Smooth muscle cell (in vitro differentiated cells): Measurements from ENCODE around the gene CTSV. TPM values are rescaled to one million over a fixed set of nuclear protein-coding genes. Genes with fewer than 3 reads are reported as not detected.
"Not testable (repeated sequence)": the region's sequence is repeated elsewhere in the genome, so short reads cannot be mapped to it uniquely, and the experiment has no call there.

Source experiments
- DNase-seq: peaks from one replicate; lab custom pipeline; 2025; ENCODE audit not compliant: unreplicated experiment; lab: John Stamatoyannopoulos, UW
- H2AFZ ChIP-seq: fragments of 200-600 bp; sonication (generic); 2 replicates; pipeline ENCODE4 v1.6.0; 2016; ENCODE audit warnings: antibody characterized with exemption, low read depth, mild to moderate bottlenecking
- H3F3A ChIP-seq: fragments of 200-600 bp; sonication (generic); 2 replicates; pipeline ENCODE4 v1.6.0; 2017; ENCODE audit warnings: antibody characterized with exemption, low read depth
- H3K27ac ChIP-seq: fragments of 200-600 bp; sonication (generic); 2 replicates; pipeline ENCODE4 v1.5.1; 2016; ENCODE audit warnings: low read depth, mild to moderate bottlenecking
- H3K27me3 ChIP-seq: fragments of 200-600 bp; sonication (generic); 2 replicates; pipeline ENCODE4 v1.6.1; 2016; ENCODE audit warnings: low read depth, mild to moderate bottlenecking
- H3K36me3 ChIP-seq: fragments of 200-600 bp; sonication (generic); 2 replicates; pipeline ENCODE4 v1.5.1; 2016; ENCODE audit warnings: low read depth
- H3K4me1 ChIP-seq: fragments of 200-600 bp; sonication (generic); 2 replicates; pipeline ENCODE4 v1.5.1; 2016; ENCODE audit warnings: low read depth
- H3K4me2 ChIP-seq: fragments of 200-600 bp; sonication (generic); 2 replicates; pipeline ENCODE4 v1.6.0; 2016; ENCODE audit warnings: mild to moderate bottlenecking
- H3K4me3 ChIP-seq: fragments of 200-600 bp; sonication (generic); 2 replicates; pipeline ENCODE4 v1.5.1; 2016; ENCODE audit warnings: mild to moderate bottlenecking
- H3K79me2 ChIP-seq: fragments of 200-600 bp; sonication (generic); 2 replicates; pipeline ENCODE4 v1.6.0; 2016; ENCODE audit warnings: low read depth, mild to moderate bottlenecking
- H3K9ac ChIP-seq: fragments of 200-600 bp; sonication (generic); 2 replicates; pipeline ENCODE4 v1.6.0; 2016; ENCODE audit warnings: low read depth
- H3K9me3 ChIP-seq: fragments of 200-600 bp; sonication (generic); replicated peaks from 2 replicates; pipeline ENCODE4 v1.5.1; 2016; ENCODE audit warnings: low read depth
- H4K20me1 ChIP-seq: fragments of 200-600 bp; sonication (generic); 2 replicates; pipeline ENCODE4 v1.6.0; 2016; ENCODE audit warnings: low read depth
- WGBS: methylation state at CpG from one replicate; pipeline ENCODE4 v1.1.7; 2016; ENCODE audit warnings: low lambda C conversion rate; 5-methylcytosine and 5-hydroxymethylcytosine counted together
- polyA plus RNA-seq: library from polyadenylated mRNA; unstranded; fragments of >200 nt; fragmentation: Nextera tagmentation; extraction: Ambion mirVana; gene quantifications from 2 replicates; pipeline ENCODE4 v1.2.1, GENCODE V29; 2016
- total RNA-seq: library from RNA; depleted of rRNA; stranded (reverse); fragments of >200 nt; gene quantifications from 2 replicates; pipeline ENCODE4 v1.2.3, GENCODE V29; 2014

Gene CTSV
- total and polyA plus RNA-seq, 2 experiments from 2014 or later = 4.5 to 29.4 TPM

GRCh38 chr9:97000139-97000787, 38.7 kb downstream of the CTSV start:
- H3K4me1 ChIP-seq, H3K27me3 ChIP-seq, H3K4me2 ChIP-seq, H2AFZ ChIP-seq, H3K9me3 ChIP-seq, DNase-seq, H3K27ac ChIP-seq, H3K4me3 ChIP-seq, H3K36me3 ChIP-seq, H3F3A ChIP-seq, H3K9ac ChIP-seq: not testable (repeated sequence)
- peaks cover 63% of the 10 kb centered on the region for H4K20me1 ChIP-seq
- WGBS = 73% methylated on average over 3 of the region's 3 CpGs
- peaks cover 74% of the 10 kb centered on the region for H3K79me2 ChIP-seq

GRCh38 chr9:96999733-97000132, 39.2 kb downstream of the CTSV start:
- Histone ChIP-seq H3K79me2 (peaks cover 71% of the 10 kb centered on the region), H4K20me1 (peaks cover 59% of the 10 kb centered on the region)
- 97% methylated on average over 1 of the region's 1 CpG for WGBS
- not testable (repeated sequence) for DNase-seq, H3K4me1 ChIP-seq, H3K9me3 ChIP-seq, H2AFZ ChIP-seq, H3K27me3 ChIP-seq, H3F3A ChIP-seq, H3K36me3 ChIP-seq, H3K4me2 ChIP-seq, H3K27ac ChIP-seq, H3K9ac ChIP-seq, H3K4me3 ChIP-seq

DNA sequence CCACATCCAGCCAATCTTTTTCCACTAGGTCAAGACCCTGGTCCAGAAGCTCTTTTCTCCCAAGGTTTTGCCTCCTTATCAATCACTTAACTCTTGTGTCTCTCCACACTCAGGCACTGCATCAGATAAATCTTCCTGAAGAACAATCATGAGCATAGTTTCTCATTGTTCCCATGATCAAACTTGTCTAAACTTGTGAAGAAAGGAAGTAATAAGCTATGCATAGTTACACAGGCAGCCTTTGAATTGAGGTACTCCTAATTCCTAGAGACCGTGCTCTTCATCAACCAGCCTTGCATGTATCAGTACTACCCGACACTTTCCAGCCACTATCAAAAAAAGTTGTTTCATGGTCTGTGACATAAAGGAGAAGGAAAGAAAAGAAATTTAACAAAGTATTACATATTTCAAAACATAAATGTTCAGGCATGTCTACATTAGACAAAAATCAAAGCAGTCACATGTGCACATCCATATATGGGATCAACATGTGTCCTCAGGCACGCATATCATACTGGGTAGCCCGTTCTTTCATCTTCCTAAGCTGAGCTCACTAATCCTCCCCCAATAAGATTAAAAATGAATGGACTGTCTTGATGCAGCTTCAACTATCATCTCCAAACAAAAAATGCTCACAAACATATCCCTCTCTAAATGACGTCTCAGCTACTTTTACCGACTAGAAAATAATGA, 41.8 kb downstream of the CTSV start:
- not testable (repeated sequence) for H3K4me2 ChIP-seq, H3K4me1 ChIP-seq, H3F3A ChIP-seq, H2AFZ ChIP-seq, H3K9ac ChIP-seq, H3K9me3 ChIP-seq, H3K36me3 ChIP-seq, H3K27ac ChIP-seq, H3K27me3 ChIP-seq, DNase-seq, H3K4me3 ChIP-seq
- Histone ChIP-seq H3K79me2 (peaks cover 62% of the 10 kb centered on the region), H4K20me1 (peaks cover 51% of the 10 kb centered on the region)
- WGBS = 89% methylated on average over 6 of the region's 6 CpGs

GRCh38 chr9:96994531-96995016, 44.4 kb downstream of the CTSV start:
- H3K4me3 ChIP-seq, H3K9ac ChIP-seq, H3F3A ChIP-seq, H3K4me2 ChIP-seq, H3K27me3 ChIP-seq, H2AFZ ChIP-seq, H3K36me3 ChIP-seq, H3K9me3 ChIP-seq, H3K4me1 ChIP-seq, H3K27ac ChIP-seq, DNase-seq: not testable (repeated sequence)
- no CpG with 5 or more reads among the region's 2 CpGs for WGBS
- Histone ChIP-seq H4K20me1 (peaks cover 50% of the 10 kb centered on the region), H3K79me2 (peaks cover 61% of the 10 kb centered on the region)

- 90% methylated on average over 2 of the region's 2 CpGs for WGBS
- Histone ChIP-seq H4K20me1 (peaks cover 51% of the 10 kb centered on the region), H3K79me2 (peaks cover 44% of the 10 kb centered on the region)
Observed at GRCh38 chr9:96992303-96992702, 46.6 kb downstream of the CTSV start.

DNA sequence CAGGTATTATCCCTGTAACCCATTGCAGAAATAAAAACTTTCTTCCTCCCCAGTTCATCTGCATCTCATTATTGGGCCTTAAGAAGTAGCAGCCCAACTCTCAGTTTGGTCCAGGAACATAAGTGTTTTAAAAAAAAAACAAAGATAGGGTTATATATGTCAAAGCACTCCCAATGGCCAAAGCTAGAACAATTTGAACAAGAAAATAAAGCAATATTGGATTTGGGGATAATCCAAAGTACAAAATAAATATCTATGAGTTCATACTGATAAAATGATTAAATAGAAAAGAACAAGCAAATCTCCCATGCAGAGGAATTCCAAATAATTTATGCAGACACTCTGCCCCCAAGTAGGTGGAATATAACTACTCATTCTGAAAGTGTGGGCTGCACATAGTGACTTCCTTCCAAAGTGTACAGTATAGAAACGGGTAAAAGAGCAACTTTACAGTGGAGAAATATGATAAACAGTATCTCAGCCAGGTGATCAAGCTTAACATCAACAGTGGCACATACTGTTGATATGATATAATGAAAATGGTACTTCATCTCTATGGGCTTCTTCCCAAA, 49.1 kb downstream of the CTSV start:
- H3K9ac ChIP-seq, H3K36me3 ChIP-seq, H3F3A ChIP-seq, H3K27me3 ChIP-seq, DNase-seq, H3K4me1 ChIP-seq, H3K27ac ChIP-seq, H3K9me3 ChIP-seq, H3K4me3 ChIP-seq, H3K4me2 ChIP-seq, H2AFZ ChIP-seq: not testable (repeated sequence)
- Histone ChIP-seq H4K20me1 (peaks cover 66% of the 10 kb centered on the region), H3K79me2 (peaks cover 41% of the 10 kb centered on the region)
- 96% methylated on average over 1 of the region's 1 CpG for WGBS

More at GRCh38 chr9:96992303-96992702, 46.6 kb downstream of the CTSV start:
- not testable (repeated sequence) for H2AFZ ChIP-seq, H3F3A ChIP-seq, H3K27ac ChIP-seq, H3K4me1 ChIP-seq, DNase-seq, H3K4me2 ChIP-seq, H3K27me3 ChIP-seq, H3K9ac ChIP-seq, H3K36me3 ChIP-seq, H3K4me3 ChIP-seq, H3K9me3 ChIP-seq

- H4K20me1 ChIP-seq = peaks cover 49% of the 10 kb centered on the region
- DNase-seq, H3K27me3 ChIP-seq, H3F3A ChIP-seq, H3K4me1 ChIP-seq, H3K27ac ChIP-seq, H2AFZ ChIP-seq, H3K4me3 ChIP-seq, H3K9me3 ChIP-seq, H3K9ac ChIP-seq, H3K4me2 ChIP-seq, H3K36me3 ChIP-seq: not testable (repeated sequence)
- WGBS = 100% methylated on average over 2 of the region's 2 CpGs
- H3K79me2 ChIP-seq = peaks cover 44% of the 10 kb centered on the region
Observed at GRCh38 chr9:96984887-96985286, 54.1 kb downstream of the CTSV start.

- not testable (repeated sequence) for H3K27me3 ChIP-seq, H3K4me2 ChIP-seq, H3K27ac ChIP-seq, H3K9me3 ChIP-seq, DNase-seq, H3K36me3 ChIP-seq, H3K4me1 ChIP-seq, H2AFZ ChIP-seq, H3K9ac ChIP-seq, H3F3A ChIP-seq, H3K4me3 ChIP-seq
- Histone ChIP-seq H3K79me2 (peaks cover 43% of the 10 kb centered on the region), H4K20me1 (peaks cover 43% of the 10 kb centered on the region)
- WGBS = 99% methylated on average over 3 of the region's 3 CpGs
Observed at GRCh38 chr9:96984139-96984538, 54.8 kb downstream of the CTSV start.
